Activated T-helper 1 cell treated with Interleukin-2 at 50 U/mL for 16 hours (primary cell): ENCODE measurements around the gene RPL26.
"Not testable (repeated sequence)": the region's sequence is repeated elsewhere in the genome, so short reads cannot be mapped to it uniquely, and the experiment has no call there.

ENCODE experiments used
- DNase-seq: peaks from one replicate; pipeline ENCODE4 v3.0.0-alpha.2; 2020; ENCODE audit warnings: low read depth

The RPL26 gene

DNA sequence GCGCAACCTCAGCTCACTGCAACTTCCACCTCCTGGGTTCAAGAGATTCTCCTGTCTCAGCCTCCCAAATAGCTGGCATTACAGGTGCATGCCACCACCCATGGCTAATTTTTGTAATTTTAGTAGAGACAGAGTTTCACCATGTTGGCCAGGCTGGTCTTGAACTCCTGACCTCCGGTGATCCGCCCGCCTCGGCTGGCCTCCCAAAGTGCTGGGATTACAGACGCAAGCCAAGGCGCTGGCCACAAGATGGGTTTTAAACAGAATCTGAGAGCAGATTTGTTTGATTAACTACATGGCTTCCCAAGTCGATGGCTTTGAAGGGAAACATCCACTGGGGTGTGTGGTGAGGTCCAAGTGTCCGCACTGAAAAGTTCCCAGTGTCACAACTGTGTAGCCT, 11.5 kb upstream of the RPL26 start:
- DNase-seq: not testable (repeated sequence)

DNA sequence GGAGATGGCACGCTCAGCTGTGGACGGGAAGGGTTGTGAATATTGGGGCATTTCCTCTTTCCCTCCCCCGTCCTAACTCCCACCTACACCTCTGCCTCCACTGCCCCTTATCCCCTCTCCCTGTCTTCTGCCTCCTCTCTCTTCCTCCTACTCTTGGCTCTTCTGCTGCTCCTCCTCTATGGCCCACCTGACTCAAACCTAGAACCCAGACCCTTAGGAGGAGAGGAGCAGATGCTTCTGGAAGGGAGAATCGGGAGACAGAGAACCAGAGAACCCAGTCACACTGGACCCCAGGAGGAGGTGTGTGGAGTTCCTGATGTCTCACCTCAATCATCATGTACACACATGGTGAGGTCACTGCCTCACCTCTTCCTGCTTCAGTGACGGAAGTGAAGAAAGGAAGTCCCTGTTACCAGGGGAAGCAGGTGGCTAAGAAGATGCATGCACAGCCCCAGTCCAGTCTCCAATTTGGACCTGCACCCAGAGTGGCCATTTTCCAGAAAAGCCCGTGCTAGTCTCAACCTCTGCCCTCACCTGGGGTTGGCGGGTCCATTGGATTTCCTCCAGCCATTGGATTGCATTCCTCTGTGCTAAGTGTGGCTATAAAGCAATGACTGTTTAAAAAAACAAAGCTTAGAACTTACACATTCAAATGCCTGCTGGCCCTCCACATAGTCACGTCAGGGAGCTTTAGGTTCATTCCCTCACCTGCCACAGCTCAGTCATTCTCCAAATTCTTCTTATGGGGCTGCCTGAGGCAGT, 10.7 kb upstream of the RPL26 start:
- no peak for DNase-seq

GRCh38 chr17:8392674-8393469, 9.9 kb upstream of the RPL26 start:
- no peak for DNase-seq

DNA sequence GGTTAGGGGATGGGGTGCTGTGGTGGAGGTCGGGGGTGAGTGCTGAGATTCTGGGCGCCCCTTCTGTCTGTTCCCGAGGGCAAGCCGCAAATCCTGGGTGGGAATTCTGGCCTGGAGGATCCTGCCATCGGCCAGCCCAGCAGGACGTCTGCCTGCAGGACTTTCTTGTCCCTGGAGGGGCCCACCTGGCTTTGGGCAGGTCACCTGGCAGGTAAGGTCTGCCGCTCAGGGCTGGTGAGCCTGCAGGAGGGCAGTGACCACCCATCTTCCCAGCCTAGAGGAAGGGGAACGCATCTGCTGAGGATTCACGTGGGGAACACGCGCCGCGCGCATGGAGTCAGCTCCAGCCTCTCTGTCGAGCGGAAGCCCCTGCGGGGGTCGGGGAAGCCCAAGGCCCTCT, 9.3 kb upstream of the RPL26 start:
- no peak for DNase-seq

- no peak for DNase-seq
Observed at GRCh38 chr17:8391711-8392110, 8.7 kb upstream of the RPL26 start.

DNA sequence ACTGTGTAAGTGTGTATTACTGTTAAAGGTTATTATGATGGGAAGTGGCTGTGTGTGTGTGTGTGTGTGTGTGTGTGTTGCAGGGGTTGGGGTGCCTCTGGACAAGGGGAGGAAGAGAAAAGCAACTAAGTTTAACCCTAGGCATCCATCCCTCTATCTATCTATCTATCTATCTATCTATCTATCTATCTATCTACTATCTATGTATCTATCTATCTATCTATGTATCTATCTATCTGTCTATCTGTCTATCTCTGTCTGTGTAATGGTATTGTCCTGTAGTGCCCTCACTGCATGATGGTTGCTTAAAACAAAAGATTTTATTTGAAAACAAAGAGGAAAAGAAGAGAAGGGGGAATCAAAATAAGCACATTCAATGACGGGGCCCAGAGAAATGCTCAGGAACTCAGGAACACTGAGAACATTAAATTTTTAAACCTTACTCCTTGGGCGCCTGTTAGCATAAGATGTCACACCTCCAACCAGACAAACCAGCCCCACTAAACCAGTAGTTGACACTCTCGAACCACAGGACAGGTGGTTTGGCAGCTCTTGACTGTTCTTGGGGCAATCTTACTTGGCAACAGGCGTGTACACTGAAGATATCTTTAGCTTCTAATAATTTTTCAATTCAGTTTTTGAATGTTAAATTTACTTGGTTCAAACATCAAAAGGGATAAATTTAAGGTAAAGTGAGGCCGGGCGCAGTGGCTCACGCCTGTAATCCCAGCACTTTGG, 5.1 kb upstream of the RPL26 start:
- DNase-seq: no peak

DNA sequence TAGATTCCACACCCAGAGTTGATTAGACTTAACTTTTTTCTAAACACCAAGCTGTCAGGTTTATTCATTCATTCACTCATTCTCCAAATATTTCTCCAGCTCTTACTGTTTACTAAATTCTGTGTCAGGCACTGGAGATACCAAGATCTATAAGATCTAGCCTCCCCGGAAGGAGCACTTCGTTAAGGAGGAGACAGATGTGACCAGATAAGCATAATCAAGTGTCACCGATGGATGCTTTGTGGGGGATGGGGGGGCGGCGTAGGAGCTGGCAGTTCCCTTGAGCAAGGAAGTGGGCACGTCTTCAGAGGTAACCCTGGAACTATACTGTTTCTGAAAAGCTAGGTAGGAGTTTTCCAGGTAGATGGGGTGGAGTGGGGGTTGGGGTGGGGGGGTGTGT, 3.8 kb upstream of the RPL26 start:
- no peak for DNase-seq

DNA sequence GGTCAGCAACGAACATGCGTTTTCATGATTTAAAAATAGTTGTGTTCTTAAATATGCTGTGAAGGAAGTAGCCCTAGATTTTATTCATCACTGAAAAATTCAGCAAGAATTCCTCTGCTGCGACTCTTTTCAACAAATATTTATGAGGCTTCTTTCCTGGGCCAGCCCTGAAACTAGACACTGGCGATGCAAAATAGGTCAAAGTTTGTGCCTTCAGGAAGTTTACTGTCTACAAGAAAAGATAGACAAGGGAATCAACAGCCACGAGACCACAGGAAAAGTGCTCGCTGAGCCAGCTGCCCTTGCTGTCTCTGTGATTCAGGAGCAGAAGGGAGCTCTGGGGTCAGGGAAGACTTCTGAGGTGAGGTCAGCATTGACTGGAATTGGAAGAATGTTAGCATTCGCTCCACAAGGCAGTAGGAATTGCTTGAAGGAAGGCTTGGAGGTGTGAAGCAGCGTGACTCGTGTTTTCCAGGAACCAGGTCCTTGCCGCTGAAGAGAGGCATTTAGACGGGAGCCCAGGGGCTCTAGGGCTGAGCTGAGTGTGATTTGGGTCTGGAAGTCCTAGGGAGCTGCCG, 1.9 kb upstream of the RPL26 start:
- DNase-seq: no peak

GRCh38 chr17:8382880-8383142, 182 bp downstream of the RPL26 start:
- DNase-seq: no peak

DNA sequence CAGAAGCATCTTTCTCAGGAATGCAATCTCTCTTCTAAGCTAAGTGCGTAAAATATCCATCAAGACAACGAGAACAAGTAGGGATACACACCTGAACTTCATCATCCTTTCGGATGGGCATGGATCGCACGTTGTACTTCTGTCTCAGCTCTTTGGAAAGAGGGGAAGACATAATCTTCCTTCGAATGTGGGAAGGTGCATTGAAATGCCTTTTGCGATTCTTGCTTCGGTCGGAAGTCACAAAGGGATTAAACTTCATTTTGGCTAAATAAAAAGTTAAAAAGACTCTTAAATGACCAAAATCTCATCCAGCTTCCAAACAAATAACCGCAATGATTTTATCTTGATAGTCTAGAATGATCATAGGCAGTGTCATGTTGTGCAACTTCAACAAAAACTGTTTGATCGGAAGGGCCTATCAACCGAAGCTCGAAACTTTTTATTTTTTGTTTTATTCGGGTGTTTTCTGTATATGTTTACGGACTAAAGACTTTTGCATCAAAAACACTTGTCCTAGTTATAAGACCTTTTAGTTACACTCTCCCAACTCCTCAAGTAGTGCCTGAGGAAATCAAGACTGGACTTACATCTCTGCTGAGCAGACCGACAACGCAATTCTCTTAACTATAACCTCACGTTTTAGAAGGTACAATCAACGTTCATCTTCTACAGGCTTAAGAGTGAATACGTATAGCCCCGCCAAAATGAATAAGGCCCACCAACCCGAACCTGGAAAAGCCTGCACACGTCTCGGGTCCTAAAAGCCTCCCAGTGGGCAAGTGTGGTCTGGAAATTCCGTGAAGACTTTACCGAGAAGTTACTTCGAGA, 727 bp downstream of the RPL26 start:
- no peak for DNase-seq

DNA sequence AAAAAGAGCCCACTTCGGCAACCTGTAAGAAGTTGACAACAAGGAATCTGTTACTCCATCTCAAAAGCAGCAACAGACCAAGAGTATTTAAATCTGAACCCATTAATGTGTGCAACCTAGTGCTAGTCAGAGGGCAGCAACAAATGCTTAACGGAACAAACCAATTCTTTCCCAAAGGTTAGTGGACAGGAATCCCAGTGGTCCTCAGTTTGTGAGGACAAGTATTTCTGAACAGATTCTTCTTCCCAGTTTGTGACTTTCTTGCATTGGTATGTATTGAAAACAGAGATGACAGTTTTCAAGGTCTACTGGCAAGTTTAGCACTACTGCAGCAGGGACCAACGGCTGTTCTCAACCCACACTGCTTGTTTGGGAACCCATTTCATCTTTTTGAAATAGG, 2.9 kb downstream of the RPL26 start:
- DNase-seq: no peak

GRCh38 chr17:8378117-8378516, 4.9 kb downstream of the RPL26 start:
- not testable (repeated sequence) for DNase-seq

DNA sequence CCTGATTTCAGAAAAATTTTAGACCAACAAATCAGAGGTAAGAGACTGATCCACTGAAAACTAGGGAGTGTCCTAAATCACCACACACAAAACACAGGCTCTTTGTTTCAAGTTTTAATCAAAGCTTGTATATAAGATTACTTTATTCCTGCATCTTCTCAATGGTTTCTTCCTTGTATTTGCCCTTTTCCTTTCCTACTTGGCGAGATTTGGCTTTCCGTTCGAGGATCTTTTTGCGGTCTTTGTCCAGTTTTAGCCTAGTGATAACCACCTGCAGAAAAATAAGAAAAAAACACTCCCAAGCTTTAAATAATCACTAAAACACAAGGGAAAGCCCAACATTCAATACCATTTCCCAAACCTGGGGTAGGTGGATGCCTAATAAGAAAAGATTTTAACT, 5.6 kb downstream of the RPL26 start:
- DNase-seq: no peak

GRCh38 chr17:8376271-8377067, 6.5 kb downstream of the RPL26 start, which contains the start of gene KRABD2:
KRABD2 (minus strand) TSS chr17:8376704.
- peak; percentile 85 for DNase-seq

GRCh38 chr17:8375738-8376259, 7.2 kb downstream of the RPL26 start:
- no peak for DNase-seq

- not testable (repeated sequence) for DNase-seq
Observed at GRCh38 chr17:8373856-8374255, 9.1 kb downstream of the RPL26 start.

DNA sequence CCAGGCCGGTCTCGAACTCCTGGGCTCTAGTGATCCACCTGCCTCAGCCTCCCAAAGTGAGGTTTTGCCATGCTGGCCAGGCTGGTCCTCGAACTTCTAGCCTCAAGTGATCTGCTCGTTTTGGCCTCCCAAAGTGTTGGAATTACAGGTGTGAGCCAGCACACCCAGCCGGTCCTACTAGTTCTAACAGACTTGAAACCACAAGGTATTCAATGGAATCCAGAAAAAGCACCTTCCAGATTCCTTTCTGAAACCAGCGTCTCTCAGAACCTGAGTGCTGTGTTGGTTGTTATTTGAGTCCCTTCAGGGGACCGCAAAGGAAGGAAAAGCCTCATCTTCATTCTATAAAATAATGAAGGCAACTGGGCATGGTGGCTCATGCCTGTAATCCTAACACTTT, 10.6 kb downstream of the RPL26 start:
- no peak for DNase-seq

DNA sequence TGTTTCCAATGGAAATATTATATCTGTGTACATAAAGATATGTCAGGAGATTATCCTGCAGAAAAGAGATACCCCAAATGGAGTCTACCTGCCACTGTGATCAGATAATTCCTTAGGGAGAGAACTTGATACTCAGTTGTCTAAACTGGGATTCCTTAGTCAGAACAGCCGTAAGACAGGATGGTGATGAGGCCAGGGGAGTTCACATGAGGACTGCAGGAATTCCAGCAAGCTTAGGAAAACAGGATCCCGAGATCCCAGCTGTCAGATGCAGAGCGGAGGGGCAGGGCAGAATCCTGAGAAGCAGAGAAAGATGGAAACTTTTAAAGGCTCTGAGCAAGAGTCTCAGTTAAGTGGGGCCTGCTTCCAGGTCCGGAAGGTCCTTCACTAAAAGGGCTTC, 11.2 kb downstream of the RPL26 start:
- DNase-seq: no peak

GRCh38 chr17:8369944-8370343, 13.0 kb downstream of the RPL26 start:
- no peak for DNase-seq

DNA sequence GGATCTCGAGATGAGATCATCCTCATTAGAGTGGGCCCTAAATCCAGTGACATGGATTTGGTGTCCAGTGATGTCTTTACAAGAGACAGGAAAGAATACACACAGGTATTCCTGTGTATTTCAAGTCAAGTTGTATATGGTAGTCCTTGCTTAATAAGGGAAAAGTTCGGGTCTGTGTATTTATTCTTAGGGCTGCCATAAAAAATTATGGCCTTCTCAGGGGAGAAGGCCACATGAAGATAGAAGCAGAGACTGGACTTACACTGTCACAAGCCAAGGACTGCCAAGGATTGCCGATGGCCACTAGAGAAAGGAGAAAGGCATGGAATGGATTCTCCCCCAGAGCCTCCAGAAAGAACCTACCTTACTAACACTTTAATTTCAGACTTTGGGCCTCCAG, 14.8 kb downstream of the RPL26 start:
- DNase-seq: no peak

DNA sequence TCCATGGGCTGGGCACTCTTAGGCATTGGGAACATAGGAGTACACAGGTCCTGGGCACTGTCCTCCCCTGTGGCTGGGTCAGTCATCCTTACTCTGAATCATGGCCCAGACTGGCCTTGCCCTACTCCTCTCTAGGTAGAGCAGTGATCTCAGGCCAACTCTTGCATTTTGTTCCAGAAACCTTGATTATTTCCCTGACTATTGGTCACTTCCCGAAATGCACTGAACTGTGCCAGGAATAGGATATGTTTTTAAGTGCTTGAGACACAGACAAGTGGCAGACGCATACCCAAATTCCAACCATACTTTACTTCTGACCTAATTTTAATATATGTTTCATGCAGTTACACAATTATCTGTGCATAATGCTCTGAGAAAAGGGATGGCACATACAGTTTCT, 16.8 kb downstream of the RPL26 start:
- no peak for DNase-seq
